Glomerular visceral epithelial cell (primary cell): Measurements from ENCODE around the gene COL12A1.

Source experiments
- DNase-seq: peaks from one replicate; pipeline ENCODE4 v3.0.0-alpha.2; 2016; ENCODE audit errors: extremely low spot score

Gene COL12A1

DNA sequence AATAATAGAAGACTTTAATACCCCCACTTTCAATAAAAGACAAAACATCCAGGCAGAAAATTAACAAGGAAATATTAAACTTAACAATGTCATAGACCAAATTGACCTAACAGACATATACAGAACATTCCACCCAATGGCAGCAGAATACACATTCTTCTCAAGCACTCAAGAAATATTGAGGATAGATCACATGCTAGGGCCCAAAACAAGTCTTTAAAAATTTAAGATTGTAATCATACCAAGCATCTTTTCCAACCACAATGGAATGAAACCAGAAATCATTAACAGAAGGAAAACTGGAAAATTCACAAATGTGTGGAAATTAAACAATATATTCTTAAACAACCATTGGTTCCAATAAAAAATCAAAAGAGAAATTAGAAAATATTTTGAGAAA, 161.0 kb downstream of the COL12A1 start:
- peak; percentile 13 for DNase-seq

DNA sequence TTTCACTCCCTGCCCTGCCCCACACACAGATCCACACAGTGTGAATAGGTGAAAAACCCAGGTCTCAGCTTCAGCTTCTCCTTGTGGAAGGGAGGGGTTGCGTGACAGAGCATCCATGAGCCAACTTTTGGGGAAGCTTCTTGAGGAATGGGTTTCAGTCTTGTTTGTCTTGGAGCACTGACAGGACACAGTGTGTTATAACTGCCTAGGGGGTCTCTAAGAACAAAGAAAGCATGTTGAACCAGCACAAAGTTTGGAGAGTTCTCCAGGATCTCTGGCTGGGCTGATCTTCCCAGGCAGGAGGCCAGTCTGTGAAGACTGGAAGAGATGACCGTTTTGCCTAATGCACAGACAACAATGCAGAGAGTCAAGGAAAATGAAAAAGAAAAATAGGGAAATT, 164.5 kb downstream of the COL12A1 start:
- no peak for DNase-seq
